ENCODE data around the gene DAD1. TPM values are rescaled to one million over a fixed set of nuclear protein-coding genes. Genes with fewer than 3 reads are reported as not detected.
"Not testable (repeated sequence)": the region's sequence is repeated elsewhere in the genome, so short reads cannot be mapped to it uniquely, and the experiment has no call there.

Gene DAD1
- polyA plus RNA-seq, 5 donors, result 194 to 240 (median 203) TPM

DNA sequence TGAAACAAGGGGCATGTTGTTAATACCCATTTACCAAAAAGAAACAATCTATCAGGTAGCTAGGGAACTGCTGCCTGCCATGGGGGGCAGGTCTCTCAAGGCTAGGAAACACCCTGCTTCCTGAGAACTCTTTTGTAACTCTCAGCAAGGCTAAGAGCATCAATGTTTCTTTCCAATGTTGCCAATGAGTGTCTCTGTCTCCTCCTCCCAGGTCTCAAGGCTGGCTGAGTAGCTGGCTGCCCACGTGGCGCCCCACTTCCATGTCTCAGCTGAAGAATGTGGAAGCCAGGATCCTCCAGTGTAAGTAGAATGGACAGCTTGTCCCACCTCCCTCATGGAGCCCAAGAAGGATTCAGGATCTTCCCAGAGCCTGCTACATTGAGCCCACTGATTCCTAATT is 12.4 kb upstream of the DAD1 start:
- DNase-seq, result no peak

DNA sequence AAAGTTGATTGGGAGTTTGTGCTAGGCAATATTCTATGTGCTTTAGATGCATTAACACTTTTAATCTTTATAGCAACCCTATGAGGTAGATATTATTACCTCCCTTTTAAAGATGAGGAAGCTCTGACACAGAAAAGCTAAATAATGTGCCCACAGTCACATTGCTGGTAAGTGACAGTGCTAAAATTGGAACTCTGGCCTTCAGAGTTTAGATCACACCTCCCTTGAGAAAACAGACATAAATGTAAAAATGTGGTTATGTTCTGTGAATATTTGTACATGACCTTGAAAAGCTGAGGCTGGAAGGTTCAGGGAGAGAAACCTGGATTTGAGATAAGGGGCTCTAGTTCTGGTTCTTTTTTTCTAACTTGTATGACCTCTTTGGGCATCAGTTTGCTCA is 11.0 kb upstream of the DAD1 start:
- DNase-seq, result no peak

DNA sequence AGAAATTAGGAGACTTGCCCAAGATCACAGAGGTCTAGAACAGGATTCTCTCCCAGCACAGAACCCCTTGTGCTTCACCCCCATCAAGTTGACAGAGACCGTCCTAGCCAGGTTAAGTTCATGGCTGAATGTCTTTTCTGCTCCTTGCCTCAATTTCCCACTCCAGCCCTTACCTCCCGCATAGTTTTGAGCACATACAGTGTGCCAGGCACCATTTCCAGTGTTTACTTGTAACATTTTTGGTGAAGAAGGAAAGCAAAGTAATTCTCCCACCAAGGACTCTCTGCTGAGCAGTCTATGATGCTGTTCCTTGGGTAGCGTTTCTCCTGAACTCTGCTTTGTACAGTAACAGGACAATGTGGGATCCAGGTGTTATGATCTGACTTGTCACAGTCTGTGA is 10.3 kb upstream of the DAD1 start:
- DNase-seq, result no peak

- peak in 1 of 2 donors; percentile 40 for DNase-seq
Observed at GRCh38 chr14:22598896-22599244, 9.8 kb upstream of the DAD1 start.

DNA sequence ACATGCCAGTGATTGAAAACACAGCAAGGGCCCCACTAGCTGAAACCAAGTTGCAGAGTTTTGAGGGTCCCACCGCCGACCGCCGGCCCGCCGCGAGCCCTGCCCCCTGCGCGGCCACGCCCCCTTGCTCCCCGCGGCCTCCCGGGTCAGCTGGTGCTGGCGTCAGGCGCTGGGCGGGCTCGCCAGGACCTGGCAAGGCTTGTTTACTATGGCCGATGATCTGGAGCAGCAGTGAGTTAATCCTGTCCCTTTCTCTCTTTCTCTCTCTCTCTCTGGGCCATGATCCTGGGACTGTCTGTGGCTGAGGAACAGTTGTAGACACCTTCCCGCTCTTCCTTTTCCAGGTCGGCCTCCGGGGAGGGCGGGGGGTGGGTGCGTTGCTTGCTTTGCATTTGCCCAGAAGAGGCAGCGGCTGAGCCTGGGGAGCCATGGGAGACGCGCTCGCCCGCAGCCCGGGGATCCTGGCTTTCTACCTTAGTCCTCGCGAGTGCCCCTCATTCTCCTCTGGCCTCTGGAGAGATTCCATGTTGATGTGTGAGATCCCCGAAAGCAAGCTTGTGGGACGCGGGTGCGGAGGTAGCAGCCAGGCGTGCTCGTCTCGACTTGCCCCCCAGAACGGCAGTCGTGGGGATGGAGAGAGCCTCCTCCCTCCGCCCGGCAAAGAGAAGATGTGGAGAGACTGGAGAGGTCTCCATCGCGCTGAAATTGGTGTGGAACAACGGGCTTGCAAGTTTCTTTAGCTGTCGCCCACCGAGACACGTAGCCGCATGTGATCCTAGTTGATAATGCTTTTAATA is 9.3 kb upstream of the DAD1 start, which contains the start of gene ABHD4:
ABHD4 (plus strand) TSS at position 202 of the 797 bp plus-strand sequence; CDS start at position 209, 7 bp downstream.
- DNase-seq, result peak; percentile 87 to 89

DNA sequence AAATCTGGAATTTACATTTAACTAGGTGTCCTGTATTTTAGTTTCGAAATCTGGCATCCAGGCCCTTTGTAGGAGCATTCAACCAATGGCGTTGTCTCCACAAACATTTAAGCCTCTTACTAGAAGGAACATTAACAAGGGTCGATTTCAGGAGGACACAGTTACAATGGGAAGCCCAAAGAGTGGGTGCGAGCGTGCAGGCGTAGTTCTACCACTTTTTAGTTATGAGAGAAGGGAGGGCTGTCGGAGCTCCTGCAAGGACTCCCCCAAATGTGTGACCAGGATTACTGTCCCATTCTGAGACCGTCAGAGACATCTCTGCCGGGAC is 8.7 kb upstream of the DAD1 start:
- DNase-seq, result no peak

DNA sequence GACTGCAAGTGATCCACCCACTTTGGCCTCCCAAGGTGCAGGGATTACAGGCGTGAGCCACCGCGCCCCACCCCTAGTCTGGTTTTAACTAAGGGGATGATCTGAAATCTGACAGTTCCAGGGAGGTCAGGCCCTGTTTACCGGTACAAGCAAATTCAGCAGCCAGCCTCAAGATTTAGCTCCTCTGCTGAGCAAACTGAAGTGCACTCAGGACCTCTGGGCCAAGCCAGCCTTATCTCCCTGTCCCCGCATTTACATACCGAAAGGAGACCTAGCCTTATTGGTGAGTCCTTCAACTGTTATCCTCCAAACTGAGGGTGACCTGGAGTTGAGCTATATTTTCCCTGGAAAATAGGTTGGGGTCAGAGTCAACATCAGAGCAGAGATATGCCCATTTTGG is 8.2 kb upstream of the DAD1 start:
- DNase-seq, result no peak

GRCh38 chr14:22596354-22596879 is 7.4 kb upstream of the DAD1 start:
- DNase-seq, result no peak

- no peak for DNase-seq
Observed at GRCh38 chr14:22594156-22594716, 5.2 kb upstream of the DAD1 start.

GRCh38 chr14:22593601-22594000 is 4.6 kb upstream of the DAD1 start:
- DNase-seq, result no peak

GRCh38 chr14:22593189-22593588 is 4.2 kb upstream of the DAD1 start:
- no peak for DNase-seq

- DNase-seq, result no peak
Observed at GRCh38 chr14:22588526-22589095, 413 bp downstream of the DAD1 start.

DNA sequence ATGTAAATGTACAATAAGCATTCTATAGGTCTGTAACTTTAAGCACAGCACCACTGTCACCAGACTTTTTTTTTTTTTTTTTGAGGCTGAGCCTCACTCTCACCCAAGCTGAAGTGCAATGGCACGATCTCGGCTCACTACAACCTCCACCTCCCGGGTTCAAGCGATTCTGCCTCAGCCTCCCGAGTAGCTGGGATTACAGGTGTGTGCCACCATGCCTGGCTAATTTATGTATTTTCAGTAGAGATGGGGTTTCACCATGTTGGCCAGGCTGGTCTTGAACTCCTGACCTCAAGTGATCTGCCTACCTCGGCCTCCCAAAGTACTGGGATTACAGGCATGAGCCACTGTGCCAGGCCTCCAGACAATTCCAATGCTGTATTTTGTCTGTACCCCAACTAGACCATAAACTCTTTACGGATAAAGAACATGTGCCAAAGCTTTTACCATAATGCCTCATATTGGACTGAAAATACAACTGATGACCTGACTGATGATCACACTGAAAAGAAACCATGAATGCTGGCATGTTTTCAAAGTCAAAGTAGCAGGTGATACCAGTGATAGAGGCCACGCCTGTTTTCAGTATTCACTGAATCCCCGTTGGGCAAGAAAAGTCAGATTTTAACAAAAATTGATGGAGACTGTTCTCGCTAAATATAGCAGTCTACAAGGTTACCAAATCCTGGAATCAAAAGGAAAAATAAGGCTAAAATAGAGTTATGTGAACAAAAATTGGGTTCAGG is 1.2 kb downstream of the DAD1 start:
- not testable (repeated sequence) for DNase-seq

- DNase-seq, result no peak
Observed at GRCh38 chr14:22587247-22587646, 1.8 kb downstream of the DAD1 start.

GRCh38 chr14:22583994-22584393 is 5.0 kb downstream of the DAD1 start:
- no peak for DNase-seq

GRCh38 chr14:22580625-22581024 is 8.4 kb downstream of the DAD1 start:
- no peak for DNase-seq

DNA sequence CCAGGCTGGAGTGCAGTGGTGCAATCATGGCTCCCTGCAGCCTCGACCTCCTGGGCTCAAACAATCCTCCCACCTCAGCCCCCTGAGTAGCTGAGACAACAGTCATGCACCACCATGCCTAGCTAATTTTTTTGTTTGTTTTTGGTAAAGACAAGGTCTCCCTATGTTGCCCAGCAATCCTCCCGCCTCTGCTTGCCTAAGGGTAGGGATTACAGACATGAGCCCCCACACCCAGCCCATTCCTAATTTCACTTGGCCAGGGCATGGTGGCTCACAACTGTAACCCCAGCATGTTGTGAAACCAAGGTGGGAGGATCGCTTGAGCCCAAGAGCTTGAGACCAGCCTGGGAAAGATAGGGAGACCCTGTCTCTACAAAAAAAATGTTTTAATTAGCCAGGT is 9.1 kb downstream of the DAD1 start:
- no peak for DNase-seq

- DNase-seq, result no peak
Observed at GRCh38 chr14:22579236-22579635, 9.8 kb downstream of the DAD1 start.

- DNase-seq, result no peak
Observed at GRCh38 chr14:22577334-22577908, 11.6 kb downstream of the DAD1 start.

DNA sequence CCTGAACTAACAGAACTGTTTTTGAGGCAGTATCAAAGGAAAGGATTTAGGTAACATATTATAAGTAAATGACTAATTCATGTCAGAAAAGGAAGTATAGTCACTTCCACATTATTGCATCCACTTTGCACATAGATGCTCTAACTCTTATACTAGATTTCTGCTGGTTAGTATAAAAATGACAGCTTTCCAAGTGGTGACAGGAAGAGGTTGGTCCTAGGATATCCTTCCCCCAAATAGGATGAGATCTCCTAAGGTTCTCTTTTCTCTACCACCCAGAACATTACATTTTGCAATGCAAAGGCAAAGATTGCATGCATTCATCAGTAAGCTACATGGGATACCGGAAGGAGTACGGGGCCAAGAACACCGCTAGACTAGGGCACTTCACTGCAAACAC is 15.2 kb downstream of the DAD1 start:
- DNase-seq, result no peak

GRCh38 chr14:22572562-22573058 is 16.4 kb downstream of the DAD1 start:
- DNase-seq, result no peak

Measured in right lung (tissue), 5 donors.